ENCODE data around the gene COL21A1. TPM values are rescaled to one million over a fixed set of nuclear protein-coding genes. Genes with fewer than 3 reads are reported as not detected.
"Not testable (repeated sequence)": the region's sequence is repeated elsewhere in the genome, so short reads cannot be mapped to it uniquely, and the experiment has no call there.

Gene COL21A1
- total RNA-seq, 3 donors from 2014 or later, result 0.80 to 2.9 (median 1.5) TPM

DNA sequence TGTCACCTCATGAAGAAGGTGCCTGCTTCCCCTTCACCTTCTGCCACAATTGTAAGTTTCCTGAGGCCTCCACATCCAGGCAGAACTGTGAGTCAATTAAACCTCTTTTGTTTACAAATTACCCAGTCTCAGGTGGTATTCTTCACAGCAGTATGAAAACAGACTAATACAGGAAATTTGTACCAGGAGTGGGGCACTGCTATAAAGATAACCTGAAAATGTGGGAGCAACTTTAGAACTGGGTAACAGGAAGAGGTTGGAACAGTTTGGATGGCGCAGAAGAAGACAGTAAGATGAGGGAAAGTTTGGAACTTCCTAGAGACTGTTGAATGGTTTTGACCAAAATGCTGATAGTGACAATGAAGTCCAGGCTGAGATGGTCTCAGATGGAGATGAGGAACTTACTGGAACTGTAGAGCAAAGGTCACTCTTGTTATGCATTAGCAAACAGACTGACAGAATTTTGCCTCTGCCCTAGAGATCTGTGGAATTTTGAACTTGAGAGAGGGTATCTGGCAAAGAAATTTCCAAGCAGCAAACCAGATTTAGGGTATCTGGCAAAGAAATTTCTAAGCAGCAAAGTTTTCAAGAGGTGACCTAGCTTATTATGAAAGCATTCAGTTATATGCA, 23.5 kb upstream of the COL21A1 start:
- H3K9me3 ChIP-seq, result peaks cover 8 to 28% of the 10 kb centered on the region in 2 donors
- no peaks in the 10 kb centered on the region for H3K27me3 ChIP-seq
- intact Hi-C loops (cut with DNase I; ENCODE audit: low total_unique reads), result no loop called here
- TF ChIP-seq POLR2AphosphoS5 (IDR thresholded peaks at IDR 0.05), result no peak
- TF ChIP-seq POLR2A (IDR thresholded peaks at IDR 0.05), result no peak
- TF ChIP-seq, protein P1, sequence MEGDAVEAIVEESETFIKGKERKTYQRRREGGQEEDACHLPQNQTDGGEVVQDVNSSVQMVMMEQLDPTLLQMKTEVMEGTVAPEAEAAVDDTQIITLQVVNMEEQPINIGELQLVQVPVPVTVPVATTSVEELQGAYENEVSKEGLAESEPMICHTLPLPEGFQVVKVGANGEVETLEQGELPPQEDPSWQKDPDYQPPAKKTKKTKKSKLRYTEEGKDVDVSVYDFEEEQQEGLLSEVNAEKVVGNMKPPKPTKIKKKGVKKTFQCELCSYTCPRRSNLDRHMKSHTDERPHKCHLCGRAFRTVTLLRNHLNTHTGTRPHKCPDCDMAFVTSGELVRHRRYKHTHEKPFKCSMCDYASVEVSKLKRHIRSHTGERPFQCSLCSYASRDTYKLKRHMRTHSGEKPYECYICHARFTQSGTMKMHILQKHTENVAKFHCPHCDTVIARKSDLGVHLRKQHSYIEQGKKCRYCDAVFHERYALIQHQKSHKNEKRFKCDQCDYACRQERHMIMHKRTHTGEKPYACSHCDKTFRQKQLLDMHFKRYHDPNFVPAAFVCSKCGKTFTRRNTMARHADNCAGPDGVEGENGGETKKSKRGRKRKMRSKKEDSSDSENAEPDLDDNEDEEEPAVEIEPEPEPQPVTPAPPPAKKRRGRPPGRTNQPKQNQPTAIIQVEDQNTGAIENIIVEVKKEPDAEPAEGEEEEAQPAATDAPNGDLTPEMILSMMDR (IDR thresholded peaks at IDR 0.05), result no peak
- H3K27ac ChIP-seq, result no peak overlapping the region
- no peak overlapping the region for H3K4me3 ChIP-seq
- H3K4me1 ChIP-seq, result no peaks in the 10 kb centered on the region
- H3K36me3 ChIP-seq, result no peaks in the 10 kb centered on the region
- DNase-seq (ENCODE audit: low spot score in 2 of 2), result no peak

DNA sequence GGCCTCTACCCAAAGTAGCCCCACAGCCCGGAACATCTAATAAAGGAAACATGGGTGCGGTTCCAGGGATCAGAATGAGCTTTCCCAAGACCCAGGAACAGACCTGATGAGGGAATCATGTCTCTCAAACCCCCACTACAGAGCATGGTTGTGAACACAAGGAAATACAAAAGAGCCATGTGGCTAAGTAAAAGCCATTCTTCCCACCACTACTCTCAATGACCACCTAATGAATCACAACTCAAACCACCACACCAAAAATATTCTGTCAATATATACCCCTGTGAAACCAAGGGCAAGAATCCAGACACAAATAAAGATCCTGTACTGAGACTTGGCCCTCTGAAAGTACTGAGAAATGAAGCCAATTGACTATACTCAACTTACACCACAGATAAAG, 20.9 kb upstream of the COL21A1 start:
- peaks cover 8 to 22% of the 10 kb centered on the region in 2 donors for H3K9me3 ChIP-seq
- intact Hi-C loops (cut with DNase I; ENCODE audit: low total_unique reads), result no loop called here

DNA sequence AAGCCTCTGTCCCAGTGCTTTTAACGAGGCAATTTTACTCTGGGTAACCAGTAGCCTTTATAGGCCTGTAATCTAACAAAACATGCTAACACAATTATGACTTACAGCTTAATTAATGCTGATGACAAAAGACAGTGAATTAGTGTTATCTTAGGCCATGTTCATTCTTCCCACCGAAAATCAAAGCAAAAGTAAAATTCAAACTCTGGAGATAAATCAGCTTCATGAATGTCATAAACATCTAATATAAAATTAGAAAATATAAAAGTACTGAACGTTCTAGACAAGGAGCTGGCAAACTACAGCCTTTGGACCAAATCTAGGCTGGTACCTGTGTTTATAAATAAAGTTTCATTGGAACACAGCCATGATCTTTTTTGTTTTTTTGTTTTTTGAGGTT, 18.6 kb upstream of the COL21A1 start:
- intact Hi-C loops (cut with DNase I; ENCODE audit: low total_unique reads), result no loop called here
- no peak overlapping the region for H3K27ac ChIP-seq
- no peak for DNase-seq (ENCODE audit: low spot score in 2 of 2)
- H3K27me3 ChIP-seq, result no peaks in the 10 kb centered on the region
- no peaks in the 10 kb centered on the region for H3K36me3 ChIP-seq
- peaks cover 0 to 22% of the 10 kb centered on the region in 2 donors for H3K9me3 ChIP-seq
- H3K4me3 ChIP-seq, result no peak overlapping the region
- H3K4me1 ChIP-seq, result no peaks in the 10 kb centered on the region
- no peak for TF ChIP-seq POLR2A (IDR thresholded peaks at IDR 0.05)
- no peak for TF ChIP-seq POLR2AphosphoS5 (IDR thresholded peaks at IDR 0.05)
- TF ChIP-seq, protein P1 (IDR thresholded peaks at IDR 0.05), result no peak

More for the DNA sequence above, 20.9 kb upstream of the COL21A1 start:
- H3K36me3 ChIP-seq, result no peaks in the 10 kb centered on the region
- H3K27me3 ChIP-seq, result no peaks in the 10 kb centered on the region
- no peak overlapping the region for H3K27ac ChIP-seq
- H3K4me3 ChIP-seq, result no peak overlapping the region
- no peak for DNase-seq (ENCODE audit: low spot score in 2 of 2)
- no peaks in the 10 kb centered on the region for H3K4me1 ChIP-seq
- TF ChIP-seq POLR2A (IDR thresholded peaks at IDR 0.05) (no peak), POLR2AphosphoS5 (IDR thresholded peaks at IDR 0.05) (no peak)
- TF ChIP-seq, protein P1 (IDR thresholded peaks at IDR 0.05), result no peak

DNA sequence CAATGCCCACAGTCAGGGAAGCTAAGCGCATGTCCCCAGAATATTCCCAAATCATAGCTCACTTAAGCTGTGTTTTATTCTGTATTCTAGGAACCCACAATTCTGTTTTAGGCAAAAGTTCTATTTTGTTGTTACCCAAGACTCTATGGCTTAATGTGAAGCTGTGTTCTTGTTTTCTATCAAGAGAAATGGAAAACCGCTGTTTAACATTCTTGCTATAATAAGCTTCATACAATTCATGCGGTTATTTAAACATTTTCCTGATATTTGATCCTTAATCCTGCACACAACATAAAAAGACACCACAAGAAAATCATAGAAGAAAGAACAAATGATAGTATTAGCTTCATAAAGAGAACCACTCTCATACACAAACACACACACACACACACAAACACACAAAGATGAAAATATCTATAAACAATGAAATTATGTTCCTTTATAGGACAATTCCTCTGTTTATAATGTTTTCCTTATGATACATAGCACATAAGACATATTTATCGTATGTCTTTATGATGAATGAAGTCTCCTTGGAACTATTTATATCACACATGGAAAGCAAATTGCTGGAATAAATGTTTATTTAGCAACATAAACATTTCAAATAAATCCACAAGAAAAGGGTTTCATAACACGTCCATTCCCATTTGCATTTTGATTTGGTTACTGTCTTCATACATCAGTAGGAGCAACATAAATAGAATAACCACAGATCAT, 16.4 kb upstream of the COL21A1 start:
- TF ChIP-seq POLR2AphosphoS5 (IDR thresholded peaks at IDR 0.05), result no peak
- no peak for TF ChIP-seq POLR2A (IDR thresholded peaks at IDR 0.05)
- TF ChIP-seq, protein P1 (IDR thresholded peaks at IDR 0.05), result no peak
- Histone ChIP-seq H3K4me3 (no peak overlapping the region), H3K36me3 (no peaks in the 10 kb centered on the region), H3K27ac (no peak overlapping the region), H3K27me3 (no peaks in the 10 kb centered on the region), H3K4me1 (no peaks in the 10 kb centered on the region), H3K9me3 (peaks cover 0 to 8% of the 10 kb centered on the region in 2 donors)
- no peak for DNase-seq (ENCODE audit: low spot score in 2 of 2)
- intact Hi-C loops (cut with DNase I; ENCODE audit: low total_unique reads), result no loop called here

DNA sequence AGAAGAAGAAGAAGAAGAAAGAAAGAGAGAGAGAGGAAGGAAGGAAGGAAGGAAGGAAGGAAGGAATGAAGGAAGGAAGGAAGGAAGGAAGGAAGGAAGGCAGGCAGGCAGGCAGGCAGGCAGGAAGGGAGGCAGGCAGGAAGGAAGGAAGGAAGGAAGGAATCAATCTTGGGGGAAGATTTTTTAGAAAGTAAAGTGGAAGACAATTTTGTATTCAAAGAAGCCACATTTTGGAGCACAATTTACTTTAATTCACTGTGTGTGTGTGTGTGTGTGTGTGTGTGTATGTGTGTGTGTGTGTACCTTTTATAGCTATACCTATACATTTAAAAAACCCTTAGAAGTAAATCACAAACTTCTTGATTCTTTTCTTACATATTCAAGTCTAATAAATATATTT, 13.2 kb upstream of the COL21A1 start:
- intact Hi-C loops (cut with DNase I; ENCODE audit: low total_unique reads), result not testable (repeated sequence)

More for the DNA sequence above, 13.2 kb upstream of the COL21A1 start:
- H3K27me3 ChIP-seq; H3K9me3 ChIP-seq; H3K36me3 ChIP-seq; H3K4me3 ChIP-seq; DNase-seq (ENCODE audit: low spot score in 2 of 2); H3K27ac ChIP-seq; H3K4me1 ChIP-seq: not testable (repeated sequence)

Data from breast epithelium (tissue), 4 donors.